Measurements from ENCODE around the gene ERVK3-1. TPM values are rescaled to one million over a fixed set of nuclear protein-coding genes. Genes with fewer than 3 reads are reported as not detected.
A peak's percentile ranks its signal among the peaks of the same experiment; 100 is the strongest.

ERVK3-1 gene
- total and polyA plus RNA-seq, 2 of the 13 experiments (the other 11 are each of a cell fraction or from before 2014, with no cell fraction given) = 28.5 to 38.7 TPM

- no peak for TF ChIP-seq SIN3B (IDR thresholded peaks at IDR 0.05; ENCODE audit: low read length)
- no peak for TF ChIP-seq IKZF1 (IDR thresholded peaks at IDR 0.05)
- TF ChIP-seq ZFP36L2 (CRISPR knock-in tag; IDR thresholded peaks at IDR 0.05) = no peak
- TF ChIP-seq ZSCAN30 (CRISPR knock-in tag; IDR thresholded peaks at IDR 0.05) = no peak
- TF ChIP-seq ZBTB3 (CRISPR knock-in tag; IDR thresholded peaks at IDR 0.05; ENCODE audit: borderline replicate concordance, low read depth) = no peak
- TF ChIP-seq, protein P1, sequence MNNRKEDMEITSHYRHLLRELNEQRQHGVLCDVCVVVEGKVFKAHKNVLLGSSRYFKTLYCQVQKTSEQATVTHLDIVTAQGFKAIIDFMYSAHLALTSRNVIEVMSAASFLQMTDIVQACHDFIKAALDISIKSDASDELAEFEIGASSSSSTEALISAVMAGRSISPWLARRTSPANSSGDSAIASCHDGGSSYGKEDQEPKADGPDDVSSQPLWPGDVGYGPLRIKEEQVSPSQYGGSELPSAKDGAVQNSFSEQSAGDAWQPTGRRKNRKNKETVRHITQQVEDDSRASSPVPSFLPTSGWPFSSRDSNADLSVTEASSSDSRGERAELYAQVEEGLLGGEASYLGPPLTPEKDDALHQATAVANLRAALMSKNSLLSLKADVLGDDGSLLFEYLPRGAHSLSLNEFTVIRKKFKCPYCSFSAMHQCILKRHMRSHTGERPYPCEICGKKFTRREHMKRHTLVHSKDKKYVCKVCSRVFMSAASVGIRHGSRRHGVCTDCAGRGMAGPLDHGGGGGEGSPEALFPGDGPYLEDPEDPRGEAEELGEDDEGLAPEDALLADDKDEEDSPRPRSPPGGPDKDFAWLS (CRISPR knock-in tag; IDR thresholded peaks at IDR 0.05; ENCODE audit: borderline replicate concordance) = no peak
- TF ChIP-seq ATM (IDR thresholded peaks at IDR 0.05; ENCODE audit: borderline replicate concordance) = no peak
- TF ChIP-seq ZNF446 (CRISPR knock-in tag; IDR thresholded peaks at IDR 0.05) = no peak
- TF ChIP-seq POGZ (CRISPR knock-in tag; IDR thresholded peaks at IDR 0.05) = no peak; the same call in 1 of the 2 replicates
- peak; percentile 63 for TF ChIP-seq TBL1XR1 (IDR thresholded peaks at IDR 0.05; ENCODE audit: borderline replicate concordance, low read length, partially characterized antibody)
- TF ChIP-seq ZNF230 (CRISPR knock-in tag; IDR thresholded peaks at IDR 0.05) = 0 out of 2 replicates have a peak, but pooled peaks have one; percentile 46
- 0 out of 2 replicates have a peak, but pooled peaks have one; percentile 48 for TF ChIP-seq ZNF790 (CRISPR knock-in tag; IDR thresholded peaks at IDR 0.05; ENCODE audit: borderline replicate concordance)
- no peak for TF ChIP-seq TCF7L2 (IDR thresholded peaks at IDR 0.05; ENCODE audit: low read depth, low read length)
- no peak for TF ChIP-seq ARNTL (CRISPR knock-in tag; IDR thresholded peaks at IDR 0.05)
- 0 out of 2 replicates have a peak, but pooled peaks have one; percentile 39 for TF ChIP-seq GTF2F1 (IDR thresholded peaks at IDR 0.05; ENCODE audit: low read length)
- TF ChIP-seq SP140L (CRISPR knock-in tag; IDR thresholded peaks at IDR 0.05; ENCODE audit: borderline replicate concordance) = peak; percentile 33; the same call in 1 of the 2 replicates
- TF ChIP-seq ZNF660 (CRISPR knock-in tag; IDR thresholded peaks at IDR 0.05; ENCODE audit: borderline replicate concordance, low read depth) = no peak
- TF ChIP-seq ZNF235 (CRISPR knock-in tag; IDR thresholded peaks at IDR 0.05; ENCODE audit: borderline replicate concordance) = no peak
- TF ChIP-seq ZNF7 (CRISPR knock-in tag; IDR thresholded peaks at IDR 0.05) = no peak
- TF ChIP-seq ZNF317 (CRISPR knock-in tag; IDR thresholded peaks at IDR 0.05) = 0 out of 2 replicates have a peak, but pooled peaks have one; percentile 22
- TF ChIP-seq ZNF547 (CRISPR knock-in tag; IDR thresholded peaks at IDR 0.05) = no peak
- TF ChIP-seq ZBTB21 (CRISPR knock-in tag; IDR thresholded peaks at IDR 0.05) = peak; percentile 93
- TF ChIP-seq KLF11 (CRISPR knock-in tag; IDR thresholded peaks at IDR 0.05) = no peak
- TF ChIP-seq ZNF496 (CRISPR knock-in tag; IDR thresholded peaks at IDR 0.05; ENCODE audit: insufficient replicate concordance) = no peak
- TF ChIP-seq ZNF430 (CRISPR knock-in tag; IDR thresholded peaks at IDR 0.05) = 0 out of 2 replicates have a peak, but pooled peaks have one; percentile 49
- no peak for TF ChIP-seq ZNF256 (CRISPR knock-in tag; conservative IDR thresholded peaks at IDR 0.05)
- TF ChIP-seq MTA1 (CRISPR knock-in tag; IDR thresholded peaks at IDR 0.05; ENCODE audit: borderline replicate concordance) = peak; percentile 60
- TF ChIP-seq GABPB1 (CRISPR knock-in tag; IDR thresholded peaks at IDR 0.05) = peak; percentile 99
- TF ChIP-seq ZNF512 (CRISPR knock-in tag; IDR thresholded peaks at IDR 0.05) = 0 out of 2 replicates have a peak, but pooled peaks have one; percentile 55
These were observed at the start of gene ERVK3-1 (continued) for GRCh38 chr19:58305065-58305931.
